ENCODE data around the gene CAMKMT. TPM values are rescaled to one million over a fixed set of nuclear protein-coding genes. Genes with fewer than 3 reads are reported as not detected.
A peak's percentile ranks its signal among the peaks of the same experiment; 100 is the strongest.
"Not testable (repeated sequence)": the region's sequence is repeated elsewhere in the genome, so short reads cannot be mapped to it uniquely, and the experiment has no call there.

CAMKMT gene
- total RNA-seq, 6 donors from 2014 or later: 7.7 to 17.8 (median 12.2) TPM

GRCh38 chr2:44580875-44581515, 219.2 kb downstream of the CAMKMT start:
- no peaks in the 10 kb centered on the region for H3K27me3 ChIP-seq
- DNase-seq: no peak
- peaks cover 0 to 4% (median 0%) of the 10 kb centered on the region in 4 donors for H3K4me1 ChIP-seq
- no peak for TF ChIP-seq EP300 (IDR thresholded peaks at IDR 0.05)
- TF ChIP-seq CTCF (IDR thresholded peaks at IDR 0.05): no peak
- TF ChIP-seq POLR2AphosphoS5 (IDR thresholded peaks at IDR 0.05): no peak
- no peak for TF ChIP-seq POLR2A (IDR thresholded peaks at IDR 0.05)
- ATAC-seq (ENCODE audit: low FRiP score in 2 of 2): no peak
- H3K27ac ChIP-seq: no peak overlapping the region
- H3K9me3 ChIP-seq: no peaks in the 10 kb centered on the region
- H3K4me3 ChIP-seq: no peak overlapping the region
- WGBS, 2 donors: 66 to 97% methylated on average over 3 of the region's 3 CpGs
- no peaks in the 10 kb centered on the region for H3K36me3 ChIP-seq

GRCh38 chr2:44582363-44583008, 220.7 kb downstream of the CAMKMT start:
- TF ChIP-seq POLR2A (IDR thresholded peaks at IDR 0.05) (no peak), EP300 (IDR thresholded peaks at IDR 0.05) (no peak), POLR2AphosphoS5 (IDR thresholded peaks at IDR 0.05) (no peak), CTCF (IDR thresholded peaks at IDR 0.05) (no peak)
- Histone ChIP-seq H3K4me1 (peaks cover 0 to 4% (median 0%) of the 10 kb centered on the region in 4 donors), H3K4me3 (no peak overlapping the region), H3K9me3 (no peaks in the 10 kb centered on the region), H3K27ac (no peak overlapping the region), H3K27me3 (no peaks in the 10 kb centered on the region), H3K36me3 (no peaks in the 10 kb centered on the region)
- ATAC-seq (ENCODE audit: low FRiP score in 2 of 2) (no peak), DNase-seq (no peak)
- WGBS, 2 donors: 89 to 90% methylated on average over 3 of the region's 3 CpGs

GRCh38 chr2:44595615-44596014, 233.9 kb downstream of the CAMKMT start:
- H3K27me3 ChIP-seq; H3K36me3 ChIP-seq; H3K27ac ChIP-seq; H3K4me3 ChIP-seq; DNase-seq; H3K9me3 ChIP-seq; ATAC-seq (ENCODE audit: low FRiP score in 2 of 2); H3K4me1 ChIP-seq: not testable (repeated sequence)
- WGBS, 2 donors: 97 to 100% methylated on average over 2 of the region's 2 CpGs

- Histone ChIP-seq H3K4me3 (no peak overlapping the region), H3K9me3 (no peaks in the 10 kb centered on the region), H3K36me3 (no peaks in the 10 kb centered on the region), H3K27me3 (no peaks in the 10 kb centered on the region), H3K27ac (no peak overlapping the region), H3K4me1 (no peaks in the 10 kb centered on the region)
- DNase-seq: no peak
- ATAC-seq (ENCODE audit: low FRiP score in 2 of 2): peak in 1 of 2 donors; percentile 41
- no peak for TF ChIP-seq CTCF (IDR thresholded peaks at IDR 0.05)
- 85 to 90% methylated on average over 5 of the region's 5 CpGs for WGBS, 2 donors
Observed at GRCh38 chr2:44596537-44597320, 235.0 kb downstream of the CAMKMT start.

GRCh38 chr2:44598330-44599119, 236.8 kb downstream of the CAMKMT start:
- WGBS, 2 donors: 69 to 82% methylated on average over 5 of the region's 5 CpGs
- Histone ChIP-seq H3K27me3 (no peaks in the 10 kb centered on the region), H3K27ac (no peak overlapping the region), H3K36me3 (no peaks in the 10 kb centered on the region), H3K9me3 (no peaks in the 10 kb centered on the region), H3K4me3 (no peak overlapping the region), H3K4me1 (no peaks in the 10 kb centered on the region)
- DNase-seq: no peak
- no peak for TF ChIP-seq POLR2A (IDR thresholded peaks at IDR 0.05)
- no peak for TF ChIP-seq EP300 (IDR thresholded peaks at IDR 0.05)
- no peak for TF ChIP-seq CTCF (IDR thresholded peaks at IDR 0.05)
- TF ChIP-seq POLR2AphosphoS5 (IDR thresholded peaks at IDR 0.05): no peak
- ATAC-seq (ENCODE audit: low FRiP score in 2 of 2): no peak
